Measurements from ENCODE around the gene CASP14.
A peak's percentile ranks its signal among the peaks of the same experiment; 100 is the strongest.
"Not testable (repeated sequence)": the region's sequence is repeated elsewhere in the genome, so short reads cannot be mapped to it uniquely, and the experiment has no call there.

The CASP14 gene

GRCh38 chr19:15096223-15096622, 46.9 kb downstream of the CASP14 start:
- no peaks in the 10 kb centered on the region for H4K20me1 ChIP-seq
- no peak overlapping the region for H3K9ac ChIP-seq
- H3K27me3 ChIP-seq = no peaks in the 10 kb centered on the region
- H3K27ac ChIP-seq = no peak overlapping the region
- no peak overlapping the region for H3K4me2 ChIP-seq
- no peaks in the 10 kb centered on the region for H3K9me3 ChIP-seq
- no peaks in the 10 kb centered on the region for H3K36me3 ChIP-seq
- no peak overlapping the region for H3K4me3 ChIP-seq
- TF ChIP-seq Cebpa-rat (IDR thresholded peaks at IDR 0.05) = no peak
- no peaks in the 10 kb centered on the region for H3K4me1 ChIP-seq

DNA sequence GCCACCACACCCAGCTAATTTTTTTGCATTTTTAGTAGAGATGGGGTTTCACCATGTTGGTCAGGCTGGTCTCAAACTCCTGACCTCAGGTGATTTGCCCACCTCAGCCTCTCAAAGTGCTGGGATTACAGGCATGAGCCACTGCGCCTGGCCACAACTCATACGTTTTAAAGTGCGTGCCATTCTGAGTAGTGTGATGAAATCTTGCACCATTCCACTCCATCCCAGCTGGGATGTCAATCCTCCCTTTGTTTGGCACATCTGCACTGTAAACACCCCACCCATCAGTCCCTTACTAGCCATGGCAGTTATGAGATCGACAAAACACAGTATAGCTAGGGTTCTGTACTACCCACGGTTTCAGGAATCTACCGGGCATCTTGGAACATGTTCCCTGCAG, 48.7 kb downstream of the CASP14 start:
- not testable (repeated sequence) for H4K20me1 ChIP-seq, H3K4me1 ChIP-seq, H3K27me3 ChIP-seq, H3K9me3 ChIP-seq, H3K4me2 ChIP-seq, H3K36me3 ChIP-seq, H3K9ac ChIP-seq, H3K4me3 ChIP-seq, H3K27ac ChIP-seq

DNA sequence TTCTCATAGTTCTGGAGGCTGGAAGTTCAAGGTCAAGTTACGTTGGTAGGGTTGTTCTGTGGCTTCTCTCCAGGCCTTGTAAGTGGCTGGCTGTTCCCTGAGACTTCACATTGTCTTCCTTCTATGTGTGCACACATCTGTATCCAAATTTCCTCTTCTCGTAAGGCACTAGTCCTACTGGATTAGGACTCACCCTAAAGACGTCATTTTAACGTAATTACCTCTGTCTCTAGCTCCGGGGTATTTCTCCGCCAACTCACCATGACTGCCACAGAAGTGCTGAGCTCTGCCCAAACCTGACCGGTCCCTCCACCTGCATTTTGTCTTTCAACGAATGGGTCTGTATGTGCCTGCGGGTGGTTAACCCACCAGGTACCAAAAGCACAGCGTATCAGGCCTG, 49.2 kb downstream of the CASP14 start:
- Histone ChIP-seq H3K27me3 (no peaks in the 10 kb centered on the region), H3K4me3 (no peak overlapping the region), H3K4me1 (no peaks in the 10 kb centered on the region), H3K9me3 (peaks cover 5% of the 10 kb centered on the region), H3K27ac (no peak overlapping the region), H3K9ac (no peak overlapping the region), H4K20me1 (no peaks in the 10 kb centered on the region), H3K36me3 (no peaks in the 10 kb centered on the region), H3K4me2 (no peak overlapping the region)
- TF ChIP-seq Cebpa-rat (IDR thresholded peaks at IDR 0.05) = no peak

- peaks cover 11% of the 10 kb centered on the region for H3K9me3 ChIP-seq
- H3K36me3 ChIP-seq = no peaks in the 10 kb centered on the region
- no peak overlapping the region for H3K27ac ChIP-seq
- H4K20me1 ChIP-seq = no peaks in the 10 kb centered on the region
- H3K27me3 ChIP-seq = no peaks in the 10 kb centered on the region
- no peak overlapping the region for H3K4me3 ChIP-seq
- H3K4me2 ChIP-seq = no peak overlapping the region
- no peaks in the 10 kb centered on the region for H3K4me1 ChIP-seq
- no peak overlapping the region for H3K9ac ChIP-seq
- no peak for TF ChIP-seq Cebpa-rat (IDR thresholded peaks at IDR 0.05)
Observed at GRCh38 chr19:15099017-15099582, 49.8 kb downstream of the CASP14 start.

DNA sequence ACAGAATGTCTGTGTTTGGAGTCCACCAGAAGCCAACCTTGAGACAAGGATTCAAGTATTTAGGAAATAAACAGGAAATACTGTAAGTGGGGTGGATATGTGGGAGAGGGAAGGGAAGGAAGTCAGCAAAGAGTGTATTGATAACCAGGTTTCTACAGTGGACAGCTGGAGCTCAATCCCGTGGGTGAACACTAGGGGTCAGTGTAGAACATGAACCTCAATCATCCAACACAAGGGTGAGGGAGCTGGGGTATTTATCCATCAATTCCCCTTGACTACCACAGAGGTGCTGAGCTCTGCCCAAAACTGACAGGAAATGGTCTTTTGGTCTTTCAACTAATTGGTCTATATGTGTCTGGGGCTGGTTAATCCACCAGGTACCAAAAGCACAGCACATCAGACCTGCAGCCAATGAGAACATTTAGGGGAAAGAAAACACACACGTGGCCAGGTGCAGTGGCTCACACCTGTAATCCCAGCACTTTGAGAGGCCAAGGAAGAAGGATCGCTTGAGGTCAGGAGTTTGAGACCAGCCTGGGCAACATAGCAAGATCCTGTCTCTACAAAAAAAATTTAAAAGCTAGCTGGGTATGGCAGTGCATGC, 52.3 kb downstream of the CASP14 start:
- H3K36me3 ChIP-seq = no peaks in the 10 kb centered on the region
- no peak overlapping the region for H3K27ac ChIP-seq
- no peaks in the 10 kb centered on the region for H4K20me1 ChIP-seq
- H3K27me3 ChIP-seq = no peaks in the 10 kb centered on the region
- H3K4me1 ChIP-seq = no peaks in the 10 kb centered on the region
- no peak overlapping the region for H3K4me3 ChIP-seq
- no peak for TF ChIP-seq Cebpa-rat (IDR thresholded peaks at IDR 0.05)
- H3K4me2 ChIP-seq = no peak overlapping the region
- no peak overlapping the region for H3K9ac ChIP-seq
- H3K9me3 ChIP-seq = peaks cover 16% of the 10 kb centered on the region

GRCh38 chr19:15104003-15104402, 54.7 kb downstream of the CASP14 start:
- peaks cover 6% of the 10 kb centered on the region for H3K4me1 ChIP-seq
- H4K20me1 ChIP-seq = no peaks in the 10 kb centered on the region
- no peak overlapping the region for H3K9ac ChIP-seq
- no peak overlapping the region for H3K4me3 ChIP-seq
- peaks cover 16% of the 10 kb centered on the region for H3K9me3 ChIP-seq
- no peak overlapping the region for H3K27ac ChIP-seq
- H3K27me3 ChIP-seq = no peaks in the 10 kb centered on the region
- no peaks in the 10 kb centered on the region for H3K36me3 ChIP-seq
- no peak overlapping the region for H3K4me2 ChIP-seq
- no peak for TF ChIP-seq Cebpa-rat (IDR thresholded peaks at IDR 0.05)

DNA sequence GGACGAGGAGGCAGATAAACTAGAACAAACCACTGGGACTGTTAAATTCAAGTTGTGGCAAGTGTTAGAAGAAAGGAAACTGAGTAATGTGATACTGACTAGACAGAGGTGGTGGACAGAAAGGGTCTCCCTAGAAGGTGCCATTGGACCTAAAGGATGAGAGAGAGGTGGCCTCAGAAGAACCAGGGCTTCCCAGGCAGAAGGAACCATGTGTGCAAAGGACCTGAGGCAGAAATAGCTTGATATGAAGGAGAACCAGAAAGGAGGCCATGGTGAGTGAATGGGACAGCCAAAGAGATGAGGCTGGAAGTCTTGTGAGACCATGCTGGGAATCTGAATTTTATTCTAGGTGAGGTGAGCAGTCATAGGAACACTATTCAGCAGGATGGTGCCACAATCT, 55.1 kb downstream of the CASP14 start:
- Histone ChIP-seq H3K9me3 (peaks cover 16% of the 10 kb centered on the region), H3K9ac (no peak overlapping the region), H3K4me2 (no peak overlapping the region), H3K27ac (no peak overlapping the region), H3K4me1 (peaks cover 6% of the 10 kb centered on the region), H3K4me3 (no peak overlapping the region), H3K36me3 (no peaks in the 10 kb centered on the region), H3K27me3 (no peaks in the 10 kb centered on the region), H4K20me1 (no peaks in the 10 kb centered on the region)
- TF ChIP-seq Cebpa-rat (IDR thresholded peaks at IDR 0.05) = no peak

DNA sequence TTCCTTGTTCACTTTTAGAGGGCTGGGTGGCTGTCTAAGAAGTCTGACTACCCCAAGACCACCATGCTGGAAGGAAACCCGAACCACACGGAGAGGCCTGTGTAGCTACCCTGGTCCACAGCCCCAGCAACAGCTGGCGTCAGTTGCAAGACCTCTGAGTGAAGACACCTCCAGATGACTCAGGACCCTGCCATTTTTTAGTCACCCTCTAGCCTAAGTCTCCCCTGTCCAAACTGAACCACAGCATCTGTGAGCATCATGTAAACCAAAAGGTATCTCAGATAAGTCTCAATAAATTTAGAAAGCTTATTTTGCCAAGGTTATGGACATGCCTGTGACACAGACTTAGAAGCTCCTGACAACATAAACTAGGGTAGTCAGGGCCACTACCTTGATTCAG, 55.8 kb downstream of the CASP14 start:
- Histone ChIP-seq H3K36me3 (no peaks in the 10 kb centered on the region), H4K20me1 (no peaks in the 10 kb centered on the region), H3K4me2 (no peak overlapping the region), H3K27me3 (no peaks in the 10 kb centered on the region), H3K9ac (no peak overlapping the region), H3K4me3 (no peak overlapping the region), H3K27ac (no peak overlapping the region), H3K4me1 (peaks cover 6% of the 10 kb centered on the region), H3K9me3 (peaks cover 16% of the 10 kb centered on the region)
- no peak for TF ChIP-seq Cebpa-rat (IDR thresholded peaks at IDR 0.05)

- H3K9me3 ChIP-seq = peaks cover 16% of the 10 kb centered on the region
- H3K4me3 ChIP-seq = no peak within 1 kb of the TSS
- no peak for TF ChIP-seq Cebpa-rat (IDR thresholded peaks at IDR 0.05)
- H3K9ac ChIP-seq = no peak within 1 kb of the TSS
- no peaks in the 10 kb centered on the region for H4K20me1 ChIP-seq
- peak within 1 kb of the TSS; percentile 8; the same call in 1 of the 2 replicates for H3K4me2 ChIP-seq
- no peak within 1 kb of the TSS for H3K27ac ChIP-seq
- H3K27me3 ChIP-seq = no peaks in the 10 kb centered on the region
- no peaks in the 10 kb centered on the region for H3K36me3 ChIP-seq
- peaks cover 6% of the 10 kb centered on the region for H3K4me1 ChIP-seq
Observed at GRCh38 chr19:15107061-15108010, 58.1 kb downstream of the CASP14 start, which contains the start of gene SYDE1. TSS of gene SYDE1 (plus strand) at chr19:15107401. CDS start at chr19:15107434, 33 bp downstream.
